ENCODE data around the gene NMS. TPM values are rescaled to one million over a fixed set of nuclear protein-coding genes. Genes with fewer than 3 reads are reported as not detected.
A peak's percentile ranks its signal among the peaks of the same experiment; 100 is the strongest.

The NMS gene
- total and polyA plus RNA-seq, 4 experiments from 2014 or later: not detected

DNA sequence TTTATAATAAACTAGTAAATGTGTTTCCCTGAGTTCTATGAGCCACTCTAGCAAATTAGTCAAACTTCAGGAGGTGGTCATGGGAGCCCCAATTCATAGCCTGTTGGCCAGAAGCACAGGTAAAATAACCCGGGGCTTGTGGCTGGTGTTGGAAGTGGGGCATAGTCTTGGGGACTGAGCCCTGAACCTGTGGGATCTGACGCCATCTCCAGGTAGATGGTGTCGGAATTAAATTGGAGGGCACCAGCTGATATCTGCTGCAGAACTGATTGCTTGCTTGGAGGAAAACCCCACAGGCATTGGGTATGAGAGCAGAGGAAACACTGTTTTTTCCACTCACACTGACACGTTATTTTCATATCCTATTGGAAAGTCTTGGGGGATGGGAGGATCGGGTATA lies 14.1 kb downstream of the NMS start:
- H3K27ac Mint-ChIP-seq: no peak overlapping the region
- Histone ChIP-seq H3K27me3 (ENCODE audit: insufficient read depth, low read length) (no peaks in the 10 kb centered on the region), H3K27ac (ENCODE audit: low read depth, low read length) (no peak overlapping the region), H3K4me3 (ENCODE audit: low read length in 2 of 2) (no peak overlapping the region), H3K36me3 (ENCODE audit: insufficient read depth, low read length) (no peaks in the 10 kb centered on the region), H3K9me3 (ENCODE audit: control insufficient read depth in 1 of 2, low read length in 2 of 2) (no peaks in the 10 kb centered on the region), H3K4me1 (ENCODE audit: insufficient read depth, low read length) (no peaks in the 10 kb centered on the region)
- peaks cover 2 to 7% of the 10 kb centered on the region in 2 donors for H3K27me3 Mint-ChIP-seq
- no peaks in the 10 kb centered on the region for H3K36me3 Mint-ChIP-seq
- CTCF ChIA-PET (ENCODE audit: partially characterized antibody): no interaction called here
- intact Hi-C loops (cut with micrococcal nuclease): no loop called here
- H3K4me3 Mint-ChIP-seq: no peak overlapping the region
- no peak for DNase-seq
- no peaks in the 10 kb centered on the region for H3K4me1 Mint-ChIP-seq
- POLR2A ChIA-PET (ENCODE audit: partially characterized antibody): no interaction called here
- H3K9me3 Mint-ChIP-seq: peaks cover 0 to 3% (median 0%) of the 10 kb centered on the region in 8 donors

DNA sequence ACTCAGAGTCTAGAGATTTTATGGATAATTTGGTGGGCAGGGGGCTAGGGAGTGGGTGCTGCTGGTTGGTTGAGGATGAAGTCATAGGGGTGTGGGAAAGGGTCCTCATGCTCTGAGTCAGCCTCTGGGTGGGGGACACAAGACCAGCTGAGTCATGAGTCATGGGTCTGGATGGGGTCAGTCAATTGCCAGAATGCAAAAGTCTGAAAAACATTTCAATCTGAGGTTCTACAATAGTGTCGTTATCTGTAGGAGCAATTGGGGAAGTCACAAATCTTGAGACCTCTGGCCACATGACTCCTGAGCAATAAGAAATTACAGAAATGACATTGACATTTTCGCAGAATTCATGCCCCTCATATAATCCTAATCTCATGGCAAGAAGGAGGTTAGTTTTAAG lies 15.1 kb downstream of the NMS start:
- intact Hi-C loops (cut with micrococcal nuclease): no loop called here
- DNase-seq: no peak
- Mint-ChIP-seq H3K27ac (no peak overlapping the region), H3K36me3 (no peaks in the 10 kb centered on the region), H3K27me3 (peaks cover 2 to 7% of the 10 kb centered on the region in 2 donors), H3K9me3 (peaks cover 0 to 3% (median 0%) of the 10 kb centered on the region in 8 donors), H3K4me1 (no peaks in the 10 kb centered on the region), H3K4me3 (no peak overlapping the region)
- H3K27me3 ChIP-seq (ENCODE audit: insufficient read depth, low read length): no peaks in the 10 kb centered on the region
- H3K9me3 ChIP-seq (ENCODE audit: control insufficient read depth in 1 of 2, low read length in 2 of 2): no peaks in the 10 kb centered on the region
- ChIA-PET CTCF (ENCODE audit: partially characterized antibody) (no interaction called here), POLR2A (ENCODE audit: partially characterized antibody) (no interaction called here)
- H3K4me3 ChIP-seq (ENCODE audit: low read length in 2 of 2): no peak overlapping the region
- no peaks in the 10 kb centered on the region for H3K4me1 ChIP-seq (ENCODE audit: insufficient read depth, low read length)
- no peak overlapping the region for H3K27ac ChIP-seq (ENCODE audit: low read depth, low read length)
- no peaks in the 10 kb centered on the region for H3K36me3 ChIP-seq (ENCODE audit: insufficient read depth, low read length)

- no peaks in the 10 kb centered on the region for H3K4me1 Mint-ChIP-seq
Measured at GRCh38 chr2:100494712-100495111, 24.4 kb downstream of the NMS start.

GRCh38 chr2:100502782-100503181 lies 32.5 kb downstream of the NMS start:
- H3K27me3 Mint-ChIP-seq: peaks cover 12 to 27% of the 10 kb centered on the region in 2 donors
- H3K4me1 Mint-ChIP-seq: no peaks in the 10 kb centered on the region
- H3K27ac Mint-ChIP-seq: no peak overlapping the region
- CTCF ChIA-PET (ENCODE audit: partially characterized antibody): no interaction called here
- Histone ChIP-seq H3K4me1 (ENCODE audit: insufficient read depth, low read length) (no peaks in the 10 kb centered on the region), H3K9me3 (ENCODE audit: control insufficient read depth in 1 of 2, low read length in 2 of 2) (no peaks in the 10 kb centered on the region), H3K27ac (ENCODE audit: low read depth, low read length) (no peak overlapping the region), H3K4me3 (ENCODE audit: low read length in 2 of 2) (no peak overlapping the region), H3K27me3 (ENCODE audit: insufficient read depth, low read length) (no peaks in the 10 kb centered on the region), H3K36me3 (ENCODE audit: insufficient read depth, low read length) (no peaks in the 10 kb centered on the region)
- H3K4me3 Mint-ChIP-seq: no peak overlapping the region
- intact Hi-C loops (cut with micrococcal nuclease): no loop called here
- H3K36me3 Mint-ChIP-seq: peaks cover 3 to 9% of the 10 kb centered on the region in 2 donors
- no peak for DNase-seq
- H3K9me3 Mint-ChIP-seq: peaks cover 4 to 57% (median 34%) of the 10 kb centered on the region in 8 donors
- POLR2A ChIA-PET (ENCODE audit: partially characterized antibody): no interaction called here

More at GRCh38 chr2:100494712-100495111, 24.4 kb downstream of the NMS start:
- ChIA-PET CTCF (ENCODE audit: partially characterized antibody) (no interaction called here), POLR2A (ENCODE audit: partially characterized antibody) (no interaction called here)
- Histone ChIP-seq H3K36me3 (ENCODE audit: insufficient read depth, low read length) (no peaks in the 10 kb centered on the region), H3K4me1 (ENCODE audit: insufficient read depth, low read length) (no peaks in the 10 kb centered on the region), H3K9me3 (ENCODE audit: control insufficient read depth in 1 of 2, low read length in 2 of 2) (no peaks in the 10 kb centered on the region), H3K27ac (ENCODE audit: low read depth, low read length) (no peak overlapping the region), H3K4me3 (ENCODE audit: low read length in 2 of 2) (no peak overlapping the region), H3K27me3 (ENCODE audit: insufficient read depth, low read length) (no peaks in the 10 kb centered on the region)
- no peaks in the 10 kb centered on the region for H3K36me3 Mint-ChIP-seq
- intact Hi-C loops (cut with micrococcal nuclease): no loop called here
- H3K9me3 Mint-ChIP-seq: peaks cover 0 to 7% (median 3%) of the 10 kb centered on the region in 8 donors
- no peak for DNase-seq
- H3K27me3 Mint-ChIP-seq: peaks cover 9 to 14% of the 10 kb centered on the region in 2 donors
- H3K27ac Mint-ChIP-seq: no peak overlapping the region
- no peak overlapping the region for H3K4me3 Mint-ChIP-seq

DNA sequence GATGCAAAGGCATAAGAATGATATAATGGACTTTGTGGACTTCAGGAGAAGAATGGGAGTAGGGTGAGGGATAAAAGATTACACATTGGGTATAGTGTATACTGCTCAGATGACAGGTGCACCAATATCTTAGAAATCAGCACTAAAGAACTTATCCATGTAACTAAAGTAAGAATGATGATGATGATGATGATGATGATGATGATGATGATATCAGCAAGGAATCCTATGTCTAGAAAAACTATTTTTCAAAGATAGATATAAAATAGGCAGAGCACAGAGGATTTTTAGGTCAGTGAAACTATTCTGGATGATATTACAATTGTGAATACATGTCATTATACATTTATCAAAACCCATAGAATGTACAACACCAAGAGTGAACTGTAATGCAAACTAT lies 34.3 kb downstream of the NMS start:
- ChIA-PET POLR2A (ENCODE audit: partially characterized antibody) (no interaction called here), CTCF (ENCODE audit: partially characterized antibody) (no interaction called here)
- Histone ChIP-seq H3K36me3 (ENCODE audit: insufficient read depth, low read length) (no peaks in the 10 kb centered on the region), H3K9me3 (ENCODE audit: control insufficient read depth in 1 of 2, low read length in 2 of 2) (peaks cover 0 to 3% of the 10 kb centered on the region in 2 donors), H3K4me1 (ENCODE audit: insufficient read depth, low read length) (no peaks in the 10 kb centered on the region), H3K4me3 (ENCODE audit: low read length in 2 of 2) (no peak overlapping the region), H3K27me3 (ENCODE audit: insufficient read depth, low read length) (no peaks in the 10 kb centered on the region), H3K27ac (ENCODE audit: low read depth, low read length) (no peak overlapping the region)
- H3K4me3 Mint-ChIP-seq: no peak overlapping the region
- peaks cover 8 to 62% (median 43%) of the 10 kb centered on the region in 8 donors for H3K9me3 Mint-ChIP-seq
- peaks cover 10 to 22% of the 10 kb centered on the region in 2 donors for H3K27me3 Mint-ChIP-seq
- H3K36me3 Mint-ChIP-seq: peaks cover 9 to 12% of the 10 kb centered on the region in 2 donors
- no peak for DNase-seq
- H3K27ac Mint-ChIP-seq: no peak overlapping the region
- intact Hi-C loops (cut with micrococcal nuclease): no loop called here
- H3K4me1 Mint-ChIP-seq: no peaks in the 10 kb centered on the region

DNA sequence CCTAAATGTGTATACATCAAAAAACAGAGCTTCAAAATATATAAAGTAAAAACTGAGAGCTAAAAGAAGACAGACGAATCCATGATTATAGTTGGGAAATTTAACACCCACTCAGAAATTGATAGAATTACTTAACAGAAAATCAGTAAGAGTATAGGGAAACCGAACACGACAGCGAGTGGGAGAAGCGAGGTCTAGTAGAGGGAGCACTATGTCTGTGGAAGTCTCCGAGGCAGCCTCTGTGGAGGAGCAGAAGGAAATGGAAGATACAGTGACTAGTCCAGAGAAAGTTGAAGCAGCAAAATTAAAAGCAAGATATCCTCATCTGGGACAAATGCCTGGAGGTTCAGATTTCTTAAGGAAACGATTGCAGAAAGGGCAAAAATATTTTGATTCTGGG lies 38.8 kb downstream of the NMS start:
- POLR2A ChIA-PET (ENCODE audit: partially characterized antibody): no interaction called here
- no peaks in the 10 kb centered on the region for H3K27me3 ChIP-seq (ENCODE audit: insufficient read depth, low read length)
- H3K4me3 ChIP-seq (ENCODE audit: low read length in 2 of 2): no peak overlapping the region
- H3K9me3 ChIP-seq (ENCODE audit: control insufficient read depth in 1 of 2, low read length in 2 of 2): peaks cover 0 to 3% of the 10 kb centered on the region in 2 donors
- no peak overlapping the region for H3K4me3 Mint-ChIP-seq
- intact Hi-C loops (cut with micrococcal nuclease): no loop called here
- H3K27me3 Mint-ChIP-seq: peaks cover 3 to 6% of the 10 kb centered on the region in 2 donors
- CTCF ChIA-PET (ENCODE audit: partially characterized antibody): no interaction called here
- no peaks in the 10 kb centered on the region for H3K4me1 Mint-ChIP-seq
- DNase-seq: no peak
- H3K36me3 Mint-ChIP-seq: peaks cover 6 to 7% of the 10 kb centered on the region in 2 donors
- H3K4me1 ChIP-seq (ENCODE audit: insufficient read depth, low read length): no peaks in the 10 kb centered on the region
- H3K27ac Mint-ChIP-seq: no peak overlapping the region
- no peak overlapping the region for H3K27ac ChIP-seq (ENCODE audit: low read depth, low read length)
- peaks cover 10 to 33% (median 23%) of the 10 kb centered on the region in 8 donors for H3K9me3 Mint-ChIP-seq
- H3K36me3 ChIP-seq (ENCODE audit: insufficient read depth, low read length): no peaks in the 10 kb centered on the region

GRCh38 chr2:100513650-100514049 lies 43.4 kb downstream of the NMS start:
- H3K4me1 ChIP-seq (ENCODE audit: insufficient read depth, low read length): no peaks in the 10 kb centered on the region
- H3K9me3 ChIP-seq (ENCODE audit: control insufficient read depth in 1 of 2, low read length in 2 of 2): no peaks in the 10 kb centered on the region
- Mint-ChIP-seq H3K36me3 (no peaks in the 10 kb centered on the region), H3K27me3 (peaks cover under 1 to 2% of the 10 kb centered on the region in 2 donors), H3K4me3 (no peak overlapping the region), H3K9me3 (peaks cover 0 to 4% (median under 1%) of the 10 kb centered on the region in 8 donors), H3K27ac (peak overlapping the region in 2 of 7 donors; percentile 7 to 36), H3K4me1 (no peaks in the 10 kb centered on the region)
- POLR2A ChIA-PET (ENCODE audit: partially characterized antibody): no interaction called here
- H3K4me3 ChIP-seq (ENCODE audit: low read length in 2 of 2): no peak overlapping the region
- H3K27me3 ChIP-seq (ENCODE audit: insufficient read depth, low read length): no peaks in the 10 kb centered on the region
- CTCF ChIA-PET (ENCODE audit: partially characterized antibody): no interaction called here
- intact Hi-C loops (cut with micrococcal nuclease): no loop called here
- DNase-seq: no peak
- H3K36me3 ChIP-seq (ENCODE audit: insufficient read depth, low read length): no peaks in the 10 kb centered on the region
- no peak overlapping the region for H3K27ac ChIP-seq (ENCODE audit: low read depth, low read length)

DNA sequence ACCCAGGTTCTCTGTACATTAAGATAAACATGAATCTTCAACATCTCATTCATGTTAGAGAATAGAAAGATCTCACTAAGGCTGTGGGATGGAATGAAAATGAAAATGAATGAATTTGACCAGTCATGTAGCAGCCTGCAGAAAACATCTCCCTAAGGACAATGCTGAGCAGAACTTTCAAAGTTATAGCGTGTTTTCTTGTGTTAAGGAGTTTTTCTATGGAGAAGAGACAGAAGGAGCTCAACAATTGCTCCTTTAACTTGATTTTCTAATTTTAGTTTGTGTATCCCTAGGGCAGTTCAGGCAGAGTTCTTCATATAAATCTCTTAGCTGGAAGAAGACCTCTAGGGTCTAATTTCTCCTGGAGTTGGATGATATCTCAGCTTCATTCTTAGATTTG lies 47.3 kb downstream of the NMS start:
- no peak overlapping the region for H3K27ac ChIP-seq (ENCODE audit: low read depth, low read length)
- Mint-ChIP-seq H3K27ac (no peak overlapping the region), H3K27me3 (peaks cover 3% of the 10 kb centered on the region in 2 donors), H3K9me3 (peaks cover 0 to 2% (median 0%) of the 10 kb centered on the region in 8 donors), H3K36me3 (no peaks in the 10 kb centered on the region), H3K4me1 (no peaks in the 10 kb centered on the region), H3K4me3 (no peak overlapping the region)
- intact Hi-C loops (cut with micrococcal nuclease): no loop called here
- DNase-seq: no peak
- no peaks in the 10 kb centered on the region for H3K36me3 ChIP-seq (ENCODE audit: insufficient read depth, low read length)
- ChIA-PET POLR2A (ENCODE audit: partially characterized antibody) (no interaction called here), CTCF (ENCODE audit: partially characterized antibody) (interaction anchor here (0.9 to 1.5 kb wide), 2 partner anchors 9 to 93 kb away, joined by 3 to 4 read pairs; no protein-coding TSS in a partner anchor)
- no peaks in the 10 kb centered on the region for H3K4me1 ChIP-seq (ENCODE audit: insufficient read depth, low read length)
- H3K9me3 ChIP-seq (ENCODE audit: control insufficient read depth in 1 of 2, low read length in 2 of 2): no peaks in the 10 kb centered on the region
- H3K27me3 ChIP-seq (ENCODE audit: insufficient read depth, low read length): no peaks in the 10 kb centered on the region
- H3K4me3 ChIP-seq (ENCODE audit: low read length in 2 of 2): no peak overlapping the region
